Body of pancreas (tissue), 4 donors: ENCODE data around the gene TENT5D. TPM values are rescaled to one million over a fixed set of nuclear protein-coding genes. Genes with fewer than 3 reads are reported as not detected.
"Not testable (repeated sequence)": the region's sequence is repeated elsewhere in the genome, so short reads cannot be mapped to it uniquely, and the experiment has no call there.

Experiments
- ATAC-seq: fragments of 150-250 bp; one replicate; pipeline ENCODE4 v1.9.1; 2016
- DNase-seq, 4 donors: peaks; one replicate each; pipeline ENCODE4 v3.0.0-alpha.2; 2019
- H3K27ac ChIP-seq, 4 donors: fragments of 200-600 bp; sonication (generic); 1 replicate in 3 of 4; 2 replicates in 1 of 4; pipeline versions ENCODE4 v1.5.1 to v1.6.1; 2016 to 2019; ENCODE audit warnings: mild to moderate bottlenecking in 1 of 4, mixed read lengths in 1 of 4, moderate library complexity in 1 of 4
- H3K27me3 ChIP-seq, 2 donors: fragments of 200-600 bp; sonication (generic); one replicate each; pipeline ENCODE4 v1.6.0; 2016; ENCODE audit warnings: mild to moderate bottlenecking in 1 of 2
- H3K36me3 ChIP-seq, 2 donors: fragments of 200-600 bp; sonication (generic); replicated peaks in 1 of 2; 2 replicates each; pipeline ENCODE4 v1.5.1; 2016; ENCODE audit warnings: low read depth in 2 of 2; ENCODE audit not compliant: insufficient read depth in 1 of 2
- H3K4me1 ChIP-seq: fragments of 200-600 bp; sonication (generic); one replicate; pipeline ENCODE4 v1.6.0; 2016
- H3K4me3 ChIP-seq, 2 donors: fragments of 200-600 bp; sonication (generic); 1 replicate in 1 of 2; 2 replicates in 1 of 2; pipeline ENCODE4 v1.5.1; 2016 to 2019
- H3K9me3 ChIP-seq, 3 donors: fragments of 200-600 bp; sonication (generic); 1 replicate in 2 of 3; 2 replicates in 1 of 3; pipeline ENCODE4 v1.5.1; 2016
- CTCF ChIP-seq, 7 experiments: fragments of 450-650 bp in 4 of 7; fragments of 200-600 bp in 3 of 7; sonication (generic) in 3 of 7; IDR thresholded peaks; one replicate each; pipeline ENCODE4 v1.5.1; 2016 to 2019; ENCODE audit warnings: antibody characterized with exemption in 7 of 7
- POLR2A ChIP-seq, 3 donors: fragments of 450-650 bp; IDR thresholded peaks; one replicate each; pipeline ENCODE4 v1.6.1; 2016; ENCODE audit warnings: antibody characterized with exemption in 3 of 3, mild to moderate bottlenecking in 2 of 3
- WGBS, 2 donors: methylation state at CpG; one replicate each; pipeline ENCODE4 v1.1.5; 2017; 5-methylcytosine and 5-hydroxymethylcytosine counted together
- intact Hi-C: fragments of 100-400 bp; cut with DNase I; formaldehyde crosslinking; loops from one replicate; pipeline ENCODE4 v1.15.1; 2023
- total RNA-seq, 2 donors: library from RNA; depleted of rRNA; stranded (reverse); fragments of >200 nt; gene quantifications; one replicate each; pipeline ENCODE4 v1.1.0, GENCODE V29; 2016

The TENT5D gene
- not detected for total RNA-seq

- intact Hi-C loops = no loop called here
- no peak within 1 kb of the TSS for H3K27ac ChIP-seq
- no peaks in the 10 kb centered on the region for H3K27me3 ChIP-seq
- no peaks in the 10 kb centered on the region for H3K9me3 ChIP-seq
- H3K4me1 ChIP-seq = no peaks in the 10 kb centered on the region
- H3K4me3 ChIP-seq = no peak within 1 kb of the TSS
- DNase-seq = no peak
- no peak for ATAC-seq
- H3K36me3 ChIP-seq = no peaks in the 10 kb centered on the region
- TF ChIP-seq CTCF (IDR thresholded peaks at IDR 0.05) = no peak
- no peak for TF ChIP-seq POLR2A (IDR thresholded peaks at IDR 0.05)
Observed at GRCh38 chrX:80420147-80420546, at the start of gene TENT5D. Gene TENT5D (plus strand): TSS chrX:80420447. CDS start chrX:80442540, 22,093 bp downstream.

GRCh38 chrX:80385651-80386050 is 34.6 kb upstream of the TENT5D start:
- DNase-seq, H3K27ac ChIP-seq, H3K36me3 ChIP-seq, H3K4me1 ChIP-seq, intact Hi-C loops, H3K9me3 ChIP-seq, ATAC-seq, H3K27me3 ChIP-seq, H3K4me3 ChIP-seq: not testable (repeated sequence)
- WGBS, 2 donors = 71% methylated on average over 1 of the region's 1 CpG; no CpG with 5 or more reads in 1 of the 2 donors

- TF ChIP-seq POLR2A (IDR thresholded peaks at IDR 0.05) (no peak), CTCF (IDR thresholded peaks at IDR 0.05) (no peak)
- DNase-seq = no peak
- Histone ChIP-seq H3K27me3 (no peaks in the 10 kb centered on the region), H3K27ac (no peak overlapping the region), H3K4me1 (no peaks in the 10 kb centered on the region), H3K9me3 (no peaks in the 10 kb centered on the region), H3K36me3 (no peaks in the 10 kb centered on the region), H3K4me3 (no peak overlapping the region)
- intact Hi-C loops = no loop called here
- no peak for ATAC-seq
- WGBS, 2 donors = 29 to 57% methylated on average over 1 of the region's 1 CpG
Observed at GRCh38 chrX:80388206-80388605, 32.0 kb upstream of the TENT5D start.

- intact Hi-C loops = no loop called here
- no peak overlapping the region for H3K4me3 ChIP-seq
- no peaks in the 10 kb centered on the region for H3K27me3 ChIP-seq
- DNase-seq (no peak), ATAC-seq (no peak)
- TF ChIP-seq POLR2A (IDR thresholded peaks at IDR 0.05) = no peak
- TF ChIP-seq CTCF (IDR thresholded peaks at IDR 0.05) = no peak
- no peaks in the 10 kb centered on the region for H3K9me3 ChIP-seq
- WGBS, 2 donors = 46 to 74% methylated on average over 4 of the region's 6 CpGs
- H3K4me1 ChIP-seq = no peaks in the 10 kb centered on the region
- H3K36me3 ChIP-seq = no peaks in the 10 kb centered on the region
- no peak overlapping the region for H3K27ac ChIP-seq
Observed at GRCh38 chrX:80412042-80412441, 8.2 kb upstream of the TENT5D start.

GRCh38 chrX:80423000-80423399 is 2.8 kb downstream of the TENT5D start:
- Histone ChIP-seq H3K4me1 (no peaks in the 10 kb centered on the region), H3K27me3 (no peaks in the 10 kb centered on the region), H3K9me3 (no peaks in the 10 kb centered on the region), H3K4me3 (no peak overlapping the region), H3K36me3 (no peaks in the 10 kb centered on the region), H3K27ac (no peak overlapping the region)
- ATAC-seq (no peak), DNase-seq (no peak)
- intact Hi-C loops = no loop called here
- WGBS, 2 donors = 52 to 67% methylated on average over 3 of the region's 3 CpGs
- TF ChIP-seq POLR2A (IDR thresholded peaks at IDR 0.05) (no peak), CTCF (IDR thresholded peaks at IDR 0.05) (no peak)
